ENCODE results near the gene FRMPD4.

FRMPD4 gene

GRCh38 chrX:12307961-12308360 lies 169.7 kb downstream of the FRMPD4 start:
- DNase-seq = no peak

DNA sequence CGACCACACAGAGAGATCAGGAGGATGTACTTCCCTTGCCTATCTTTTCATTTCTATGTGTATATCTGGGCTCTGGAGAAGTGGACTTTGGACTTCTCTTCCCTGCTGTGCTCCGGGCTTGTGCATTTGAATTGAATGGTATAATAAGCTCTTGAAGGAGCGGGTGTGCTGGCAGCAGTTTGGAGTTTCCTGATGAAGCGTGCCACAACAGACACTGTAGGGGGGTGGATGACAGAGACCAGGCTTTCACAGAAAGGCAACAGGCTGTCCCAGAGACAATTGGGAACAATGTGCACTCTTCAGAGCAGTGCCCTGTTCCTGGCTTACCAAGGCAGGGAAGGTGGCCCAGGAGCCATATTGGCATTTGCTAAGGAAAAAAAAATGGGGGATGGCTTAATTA lies 170.1 kb downstream of the FRMPD4 start:
- DNase-seq = no peak

DNA sequence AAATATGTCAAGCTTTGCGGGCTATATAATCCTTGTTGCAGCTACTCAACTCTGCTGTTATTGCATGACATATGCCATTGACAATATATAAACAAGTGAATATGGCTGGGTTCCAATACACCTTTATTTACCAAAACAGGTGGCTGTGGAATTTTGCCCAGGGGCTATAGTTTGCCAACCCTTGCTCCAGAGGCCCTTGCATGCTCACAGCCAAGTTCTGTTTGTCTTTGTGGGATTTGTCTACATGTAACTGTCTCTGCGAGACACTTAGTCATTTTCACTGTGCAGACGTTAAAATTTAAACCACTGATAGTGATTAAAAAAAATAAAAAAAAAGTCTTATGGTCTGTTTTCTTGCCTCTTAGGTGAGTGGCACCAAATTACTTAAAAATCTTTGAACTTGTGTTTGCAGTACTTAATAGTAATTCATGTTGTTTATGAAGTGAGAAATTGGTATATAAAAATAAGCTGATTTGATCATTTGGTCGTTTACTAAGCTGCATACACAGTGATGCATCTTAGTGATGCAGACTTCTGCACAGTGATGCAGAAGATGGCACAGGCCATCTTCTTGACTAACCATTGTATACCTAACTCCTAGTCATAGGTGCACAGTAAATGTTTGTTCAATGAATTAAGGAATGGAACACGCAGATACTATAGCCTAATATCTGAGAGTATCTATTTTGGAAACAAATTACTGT lies 170.9 kb downstream of the FRMPD4 start:
- DNase-seq = no peak

GRCh38 chrX:12309744-12310076 lies 171.4 kb downstream of the FRMPD4 start:
- DNase-seq = no peak

DNA sequence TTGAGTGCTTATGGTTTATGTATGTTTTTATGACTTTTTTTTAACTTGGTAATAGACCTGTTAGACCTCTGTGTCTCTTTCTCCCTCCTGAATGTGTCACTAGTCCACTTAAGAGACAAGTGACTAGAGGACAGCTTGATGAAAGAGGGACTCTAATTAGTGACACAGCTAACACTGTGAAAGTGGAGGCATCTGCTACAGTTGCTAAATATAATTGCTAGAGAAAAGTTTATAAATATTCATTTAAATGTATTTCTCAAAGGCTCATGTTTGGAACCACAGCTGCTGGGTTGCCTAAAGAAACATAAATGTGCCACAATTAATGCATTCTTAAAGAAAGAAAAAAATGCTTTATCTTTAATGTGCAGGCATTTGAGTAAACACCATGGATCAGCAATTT lies 176.4 kb downstream of the FRMPD4 start:
- no peak for DNase-seq

GRCh38 chrX:12315526-12315925 lies 177.3 kb downstream of the FRMPD4 start:
- DNase-seq = no peak

DNA sequence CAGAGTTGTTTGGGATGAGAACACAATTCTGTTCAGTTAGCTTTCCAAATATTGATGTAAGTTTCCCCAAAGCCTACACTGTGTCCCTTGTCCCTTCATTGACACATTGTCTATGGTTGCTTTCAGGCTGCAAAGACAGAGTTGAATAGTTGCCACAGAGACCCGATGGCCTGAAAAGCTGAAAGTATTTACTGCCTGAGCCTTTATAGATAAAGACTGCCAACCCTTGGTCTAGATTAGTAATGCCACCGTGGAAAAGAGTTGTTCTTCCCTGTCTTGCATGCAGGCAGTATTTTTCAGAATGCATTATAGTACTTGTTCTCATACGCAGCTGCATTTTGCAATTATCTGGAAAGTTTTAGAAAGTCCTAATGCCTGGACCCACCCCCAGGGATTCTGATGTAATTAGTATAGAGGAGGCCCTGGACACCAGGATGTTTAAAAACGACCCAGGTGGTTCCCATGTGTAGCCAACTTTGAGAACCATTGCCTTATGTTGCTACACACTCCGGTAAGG lies 180.8 kb downstream of the FRMPD4 start:
- DNase-seq = no peak

DNA sequence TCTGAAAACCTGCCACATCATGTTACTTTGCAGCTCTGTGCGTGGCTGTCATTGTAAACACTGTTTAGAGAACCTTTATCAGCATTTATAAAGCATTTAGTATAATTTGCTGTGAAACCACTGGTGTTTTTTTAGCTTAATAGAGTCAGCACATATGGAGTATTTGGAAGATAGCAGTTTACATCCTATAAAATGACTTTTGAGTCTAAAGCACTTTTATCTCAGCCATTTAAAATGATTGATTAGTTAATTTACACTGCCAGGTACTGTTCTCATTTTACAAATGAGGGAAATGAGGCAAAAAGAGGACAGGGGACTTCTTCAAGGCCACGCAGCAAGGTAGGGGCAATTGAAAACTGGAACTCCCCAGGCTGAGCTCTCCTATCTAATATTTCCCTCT lies 181.7 kb downstream of the FRMPD4 start:
- DNase-seq = no peak

GRCh38 chrX:12322031-12322430 lies 183.8 kb downstream of the FRMPD4 start:
- no peak for DNase-seq

DNA sequence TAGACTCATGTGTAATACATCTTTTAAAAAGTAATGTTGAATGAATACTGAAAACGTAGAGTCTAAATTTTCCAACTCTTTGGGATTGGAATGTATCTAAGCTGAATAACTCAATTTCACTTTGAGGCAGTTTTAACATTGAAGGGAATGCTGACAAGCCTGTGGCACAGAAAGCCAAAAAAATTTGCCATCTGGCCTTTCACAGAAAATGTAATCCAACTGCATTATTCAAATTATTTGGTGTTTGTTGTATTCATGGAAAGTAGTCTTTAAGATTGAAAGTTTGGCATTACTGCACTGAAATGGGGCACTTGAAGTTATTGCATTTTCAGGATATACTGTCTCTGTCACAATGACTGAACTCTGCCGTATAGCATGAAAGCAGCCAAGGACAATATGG lies 186.9 kb downstream of the FRMPD4 start:
- no peak for DNase-seq

DNA sequence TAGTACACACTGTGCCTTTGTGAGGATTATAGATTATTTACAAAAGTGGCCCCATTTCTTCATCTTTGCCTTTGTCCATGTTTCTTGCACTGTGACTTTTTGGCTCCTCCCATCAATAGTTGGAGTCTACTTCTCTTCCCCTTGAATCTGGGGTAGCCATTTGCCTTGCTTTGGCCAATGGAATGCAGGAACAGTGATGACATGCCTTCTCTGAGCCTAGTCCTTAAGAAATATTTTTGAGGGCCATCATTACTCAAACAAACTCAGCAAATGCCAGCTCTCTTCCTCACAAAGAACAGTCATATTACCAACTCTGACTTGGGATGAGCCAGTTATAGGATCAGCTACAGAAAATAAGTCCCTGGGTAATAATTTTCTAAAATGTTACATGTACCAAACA lies 189.6 kb downstream of the FRMPD4 start:
- no peak for DNase-seq

DNA sequence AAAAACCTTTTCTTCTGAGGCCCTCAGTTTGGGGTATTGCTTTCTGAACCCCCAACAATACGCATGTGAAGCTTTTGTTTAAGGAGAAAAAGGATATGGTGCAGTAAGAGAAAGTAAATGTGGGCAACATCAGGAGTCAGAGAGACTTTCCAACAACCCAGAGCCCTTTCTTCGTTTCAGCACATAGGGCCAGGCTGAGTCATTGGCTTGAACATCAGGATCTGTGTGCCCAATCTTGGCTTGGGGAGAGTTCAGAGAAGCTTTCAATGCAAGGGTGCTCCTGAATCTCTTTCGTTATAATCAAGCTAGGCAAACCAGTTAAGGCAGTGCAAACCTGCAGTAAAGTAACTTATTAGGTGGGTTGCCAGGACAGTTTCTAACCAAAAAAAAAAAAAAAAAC lies 191.2 kb downstream of the FRMPD4 start:
- no peak for DNase-seq

DNA sequence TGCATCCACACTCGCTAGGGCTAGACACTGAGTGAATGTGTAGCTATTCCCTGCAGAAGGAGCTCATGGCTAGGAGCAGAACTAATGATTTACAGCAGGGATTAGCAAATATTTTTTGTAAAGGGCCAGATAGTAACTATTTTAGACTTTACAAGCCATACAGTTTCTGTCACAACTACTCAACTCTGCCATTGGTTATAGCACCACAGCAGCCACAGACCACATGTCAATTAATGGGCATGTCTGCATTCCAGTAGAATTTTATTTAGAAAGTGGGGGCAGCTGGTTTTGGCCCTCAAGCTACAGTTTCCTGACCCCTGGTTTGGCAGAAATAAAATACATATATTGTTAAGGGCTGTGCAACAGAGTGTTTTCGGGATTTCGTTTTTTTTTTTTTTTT lies 192.6 kb downstream of the FRMPD4 start:
- DNase-seq = no peak

- DNase-seq = no peak
Measured at GRCh38 chrX:12332786-12333347, 194.6 kb downstream of the FRMPD4 start.

DNA sequence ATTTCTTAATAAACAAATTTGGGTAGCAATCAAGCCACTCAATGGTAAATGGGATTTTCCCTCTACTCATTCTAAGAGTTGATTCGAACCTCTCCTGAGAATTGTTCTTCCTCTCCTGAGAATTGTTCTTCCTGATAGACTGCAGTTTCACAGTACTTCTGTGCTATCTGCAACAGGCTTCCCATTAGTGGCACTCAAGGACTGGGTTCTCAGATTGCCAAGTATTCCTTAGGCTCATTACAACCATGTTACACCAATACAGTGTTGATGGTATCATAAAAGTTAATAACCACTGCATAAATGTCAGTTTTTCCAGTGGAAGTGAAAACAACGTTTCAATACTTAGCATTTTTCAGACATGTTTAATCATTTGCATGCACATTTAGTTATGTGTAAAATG lies 201.6 kb downstream of the FRMPD4 start:
- DNase-seq = no peak

DNA sequence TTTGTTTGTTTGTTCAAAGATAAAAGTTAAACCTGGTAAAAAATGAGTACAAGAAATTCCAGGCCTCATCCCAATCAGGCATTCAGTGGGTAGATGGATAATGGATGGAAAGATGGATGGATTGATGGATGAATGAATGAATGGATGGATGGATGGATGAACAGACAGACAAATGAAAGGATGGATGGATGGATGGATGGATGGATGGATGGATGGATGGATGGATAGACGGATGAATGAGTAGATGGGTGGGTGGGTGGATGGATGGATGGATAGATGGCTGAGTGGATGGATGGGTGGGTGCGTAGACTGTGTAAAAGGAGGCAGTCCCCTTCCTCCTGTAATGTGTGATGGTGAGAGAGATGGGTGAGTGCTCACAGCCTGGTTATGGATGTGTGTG lies 206.7 kb downstream of the FRMPD4 start:
- DNase-seq = no peak

DNA sequence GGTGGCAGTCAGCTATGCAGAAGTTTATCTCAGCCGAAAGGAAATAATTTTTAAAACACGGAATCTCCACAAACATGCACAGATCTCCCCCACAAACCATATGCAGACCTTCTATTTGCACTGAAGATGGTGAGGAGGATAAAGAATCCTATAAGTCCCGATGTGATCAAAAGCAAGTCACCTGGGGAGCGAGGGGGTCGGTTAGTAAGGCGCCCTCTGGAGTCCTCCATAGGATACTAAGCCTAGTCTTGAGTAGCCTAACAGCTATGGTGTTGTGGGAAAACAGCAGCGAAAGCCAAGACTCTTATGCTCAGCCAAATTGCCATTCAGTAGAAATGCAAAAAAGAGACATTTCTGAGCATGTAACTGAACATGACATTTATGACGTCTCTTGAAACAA lies 210.9 kb downstream of the FRMPD4 start:
- DNase-seq = no peak

GRCh38 chrX:12352922-12353321 lies 214.6 kb downstream of the FRMPD4 start:
- no peak for DNase-seq

DNA sequence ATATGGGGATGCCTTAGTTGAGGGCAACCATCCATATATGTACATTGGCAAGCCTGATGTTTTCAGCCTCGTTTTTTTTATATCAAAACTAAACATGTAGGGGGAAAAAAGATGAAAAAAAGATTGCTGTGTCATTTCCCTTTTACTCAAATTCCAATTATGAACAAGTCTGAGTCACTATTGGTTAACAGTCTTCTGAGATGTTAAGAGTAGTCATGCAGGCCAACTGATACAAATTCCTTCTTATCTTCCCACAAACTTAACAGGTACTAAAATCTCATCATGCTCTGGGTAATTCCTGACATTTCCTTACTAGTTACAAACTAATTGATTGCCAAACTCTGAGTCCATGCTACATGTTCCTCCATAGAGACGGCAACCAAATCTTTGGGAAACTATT lies 222.1 kb downstream of the FRMPD4 start:
- no peak for DNase-seq

DNA sequence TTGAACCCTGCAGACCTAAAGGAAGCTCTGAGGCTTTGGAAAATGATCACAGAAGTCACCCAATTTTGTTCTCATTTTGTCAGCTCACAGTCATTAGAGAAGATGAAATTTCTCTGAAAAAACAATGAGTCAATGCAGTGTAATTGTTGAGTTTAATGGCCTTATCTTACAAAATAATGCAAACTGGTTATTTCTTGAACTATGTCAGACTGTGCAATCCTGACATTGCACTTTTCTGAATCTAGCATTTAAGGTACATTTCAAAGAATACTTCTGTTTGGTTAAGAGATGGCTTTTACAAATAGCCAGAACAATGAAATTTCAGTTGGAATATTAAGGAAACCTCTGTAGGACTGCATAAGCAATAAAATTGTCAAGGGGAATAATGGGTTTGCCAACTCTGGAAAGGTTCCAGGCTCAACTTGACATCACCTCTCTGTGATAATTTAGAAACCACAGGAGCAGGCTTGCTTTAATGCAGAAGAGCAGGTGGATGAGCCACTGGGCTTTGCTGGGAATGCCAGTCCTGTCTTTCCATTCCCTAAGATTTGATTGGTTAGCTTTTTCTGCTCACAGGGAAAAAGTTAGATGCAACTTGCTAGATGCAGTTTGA lies 222.8 kb downstream of the FRMPD4 start:
- no peak for DNase-seq

DNA sequence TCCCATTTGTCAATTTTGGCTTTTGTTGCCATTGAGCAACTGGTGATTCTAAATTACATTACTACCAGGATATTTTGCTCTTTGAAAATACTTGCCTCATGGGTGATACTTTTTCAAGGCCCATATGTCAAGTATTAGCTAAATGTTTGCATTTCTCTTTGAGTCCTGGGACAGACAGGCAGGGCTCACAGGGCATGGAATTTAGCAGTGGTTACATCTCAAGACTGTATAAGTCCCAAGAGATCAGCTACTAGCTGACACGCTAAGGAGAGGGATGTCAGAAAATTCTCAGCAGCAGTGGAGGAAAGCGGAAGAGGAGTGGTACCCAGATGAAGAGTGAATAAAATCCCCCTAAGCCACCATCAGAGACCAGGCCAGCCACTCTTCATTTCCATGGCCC lies 224.9 kb downstream of the FRMPD4 start:
- DNase-seq = no peak

DNA sequence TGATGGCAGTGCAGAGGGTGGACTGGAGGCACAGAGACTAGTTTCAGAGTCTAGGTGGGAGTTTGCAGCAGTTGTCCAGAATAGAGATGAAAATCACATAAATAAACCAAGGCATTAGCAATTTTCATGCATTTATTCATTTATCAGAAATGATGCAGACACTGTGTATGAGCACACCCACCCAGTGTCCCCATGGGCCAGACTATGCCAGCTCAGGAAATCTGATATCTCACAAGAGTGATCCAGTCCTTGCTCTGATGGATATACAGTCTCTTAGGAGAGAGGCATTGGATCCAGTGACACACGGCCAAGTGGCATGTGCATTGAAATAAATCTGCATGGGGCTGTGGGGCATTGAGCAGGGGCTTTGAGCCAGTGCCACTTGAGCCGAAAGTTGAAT lies 228.2 kb downstream of the FRMPD4 start:
- no peak for DNase-seq

GRCh38 chrX:12367254-12367653 lies 229.0 kb downstream of the FRMPD4 start:
- no peak for DNase-seq

DNA sequence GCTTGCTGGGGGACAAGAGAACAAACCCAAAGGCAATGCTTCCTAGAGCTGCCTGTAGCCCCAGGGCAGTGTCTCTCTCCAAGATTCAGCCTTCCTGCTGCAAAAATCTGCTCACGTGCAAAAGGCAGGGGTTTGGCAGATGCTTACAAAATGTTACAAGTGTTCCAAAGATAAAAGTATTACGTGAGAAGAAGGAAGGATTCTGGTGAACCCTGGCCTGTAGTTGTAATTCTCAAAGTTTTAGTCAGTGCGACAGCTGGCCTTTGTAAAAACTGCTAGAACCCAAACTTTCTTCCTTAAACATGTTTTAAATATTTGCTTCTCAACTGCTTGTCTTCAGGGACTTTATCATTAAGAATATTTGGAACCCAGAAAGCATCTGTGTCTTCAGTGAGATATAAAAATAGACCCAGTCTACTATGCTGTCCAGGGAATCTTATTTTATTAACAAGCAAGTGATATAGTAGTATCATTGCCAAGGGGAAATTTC lies 232.3 kb downstream of the FRMPD4 start:
- DNase-seq = no peak

- no peak for DNase-seq
Measured at GRCh38 chrX:12372111-12372510, 233.8 kb downstream of the FRMPD4 start.
